Left colon (tissue), 2 donors: ENCODE measurements around the gene IMP4. TPM values are rescaled to one million over a fixed set of nuclear protein-coding genes. Genes with fewer than 3 reads are reported as not detected.
A peak's percentile ranks its signal among the peaks of the same experiment; 100 is the strongest.

Experiments used
- ATAC-seq: fragments of 200-7000 bp; cut with Tn5 transposase; one replicate; pipeline ENCODE4 v1.9.1; 2020; ENCODE audit warnings: mild to moderate bottlenecking, moderate library complexity
- DNase-seq, 2 donors: peaks; one replicate each; pipeline ENCODE4 v3.0.0-alpha.2; 2020
- intact Hi-C, 2 donors: fragments of 100-400 bp; cut with DNase I in 1 of 2; cut with micrococcal nuclease in 1 of 2; formaldehyde crosslinking; loops; one replicate each; pipeline versions ENCODE4 v1.11.2 to v1.14.0; 2022; cut with DNase I, micrococcal nuclease
- total RNA-seq, 2 donors: library from RNA; stranded (reverse); fragmentation: NEBNext Ultra II Directional; extraction: Animal tissue kit (Norgen Biotek cat#: 25700); gene quantifications; one replicate each; pipeline ENCODE4 v1.2.1, GENCODE V29; 2021
- donor health status: DM: no; HTN: no; CAD: no.
- donor health status: DM: yes; HTN: yes; CAD: no.

IMP4 gene
- total RNA-seq, 2 donors from 2014 or later, result 60.7 to 74.8 TPM

- intact Hi-C loops, result no loop called here
- ATAC-seq, result no peak
- no peak for DNase-seq
These were observed 9.0 kb downstream of the IMP4 start for GRCh38 chr2:130351711-130352110.

- no peak for ATAC-seq
- no peak for DNase-seq
- intact Hi-C loops, result no loop called here
These were observed 9.5 kb downstream of the IMP4 start for GRCh38 chr2:130352237-130352636.

- ATAC-seq (no peak), DNase-seq (no peak)
- intact Hi-C loops, result no loop called here
These were observed 10.8 kb downstream of the IMP4 start for GRCh38 chr2:130353291-130354138.

GRCh38 chr2:130354139-130354428 lies 11.4 kb downstream of the IMP4 start:
- ATAC-seq, result no peak
- no peak for DNase-seq
- intact Hi-C loops, result no loop called here

- DNase-seq (peak in 1 of 2 donors; percentile 38), ATAC-seq (peak; percentile 39)
- intact Hi-C loops, result no loop called here
These were observed 12.5 kb downstream of the IMP4 start for GRCh38 chr2:130355172-130355577.

- intact Hi-C loops, result no loop called here
- peak; percentile 92 for ATAC-seq
These were observed 13.1 kb downstream of the IMP4 start, which contains the start of gene PTPN18 for GRCh38 chr2:130355578-130356431. Gene PTPN18, plus strand, starts transcription at chr2:130356056. Its CDS starts 52 bp downstream, at chr2:130356108.

GRCh38 chr2:130357864-130358263 lies 15.2 kb downstream of the IMP4 start:
- intact Hi-C loops, result no loop called here
- ATAC-seq (no peak), DNase-seq (no peak)

More at GRCh38 chr2:130355578-130356431, 13.1 kb downstream of the IMP4 start, which contains the start of gene PTPN18:
- DNase-seq, result peak; percentile 89 to 92

- ATAC-seq (no peak), DNase-seq (no peak)
- intact Hi-C loops, result no loop called here
These were observed 16.0 kb downstream of the IMP4 start for GRCh38 chr2:130358420-130359350.

GRCh38 chr2:130359466-130359865 lies 16.8 kb downstream of the IMP4 start:
- DNase-seq (no peak), ATAC-seq (no peak)
- intact Hi-C loops, result no loop called here

- intact Hi-C loops, result no loop called here
- DNase-seq, result no peak
- ATAC-seq, result no peak
These were observed 20.8 kb downstream of the IMP4 start for GRCh38 chr2:130363479-130363878.

- intact Hi-C loops, result no loop called here
- ATAC-seq, result no peak
- no peak for DNase-seq
These were observed 22.4 kb downstream of the IMP4 start for GRCh38 chr2:130365075-130365474.

- ATAC-seq, result no peak
- intact Hi-C loops, result no loop called here
- DNase-seq, result no peak
These were observed 23.3 kb downstream of the IMP4 start for GRCh38 chr2:130365963-130366362.

GRCh38 chr2:130366720-130367119 lies 24.0 kb downstream of the IMP4 start:
- DNase-seq (no peak), ATAC-seq (no peak)
- intact Hi-C loops, result no loop called here

GRCh38 chr2:130368786-130369185 lies 26.1 kb downstream of the IMP4 start:
- intact Hi-C loops, result no loop called here
- ATAC-seq (no peak), DNase-seq (no peak)

- intact Hi-C loops, result no loop called here
- ATAC-seq (no peak), DNase-seq (no peak)
These were observed 26.7 kb downstream of the IMP4 start for GRCh38 chr2:130369311-130369964.

- ATAC-seq (no peak), DNase-seq (no peak)
- intact Hi-C loops, result no loop called here
These were observed 27.3 kb downstream of the IMP4 start for GRCh38 chr2:130369965-130370341.

- intact Hi-C loops, result no loop called here
- ATAC-seq, result no peak
- no peak for DNase-seq
These were observed 27.8 kb downstream of the IMP4 start for GRCh38 chr2:130370490-130370889.

GRCh38 chr2:130371723-130372054 lies 29.0 kb downstream of the IMP4 start:
- ATAC-seq (no peak), DNase-seq (no peak)
- intact Hi-C loops, result no loop called here
